A549 (cell line): ENCODE measurements around the gene KANSL1. TPM values are rescaled to one million over a fixed set of nuclear protein-coding genes. Genes with fewer than 3 reads are reported as not detected.

Experiments
- ATAC-seq, 2 experiments: fragments of 200-7000 bp in 1 of 2; fragments of >200 bp in 1 of 2; cut with Nextera tagmentation in 1 of 2; cut with Tn5 transposase in 1 of 2; 3 replicates each; pipeline versions ENCODE4 v1.8.0 to v1.9.1; 2018 to 2020; ENCODE audit warnings: mild to moderate bottlenecking in 1 of 2, moderate library complexity in 1 of 2
- CTCF ChIA-PET: fragments of 300-600 bp; sonication (Branson Sonifier 250); formaldehyde crosslinking; extraction: SDS; loops from one replicate; lab custom pipeline; 2021; ENCODE audit warnings: antibody characterized with exemption, inconsistent platforms; lab: Yijun Ruan, JAX
- POLR2A ChIA-PET: fragments of 350-600 bp; formaldehyde crosslinking; extraction: SDS; loops from one replicate; lab custom pipeline; 2021; ENCODE audit warnings: antibody characterized with exemption, inconsistent platforms; lab: Yijun Ruan, JAX
- DNase-seq, 2 experiments: peaks; one replicate each; pipeline versions ENCODE4 v3.0.0 to v3.0.0-alpha.2; 2011 to 2016; ENCODE audit warnings: low read depth in 1 of 2, low spot score in 1 of 2
- FAIRE-seq: peaks from 2 replicates; lab custom pipeline; 2011; peaks lifted over from hg19 to GRCh38; lab: Jason Lieb, UNC
- H3K27ac ChIP-seq, 2 experiments: fragments of >200 bp; sonication (Bioruptor Twin); formaldehyde crosslinking; 3 replicates each; pipeline ENCODE4 v1.5.1; 2016 to 2017
- H3K4me1 ChIP-seq: fragments of >200 bp; sonication (Bioruptor Twin); formaldehyde crosslinking; 3 replicates; pipeline ENCODE4 v1.6.1; 2016
- H3K4me2 ChIP-seq: fragments of >200 bp; sonication (Bioruptor Twin); formaldehyde crosslinking; 3 replicates; pipeline ENCODE4 v1.6.1; 2016
- H3K4me3 ChIP-seq: fragments of >200 bp; sonication (Bioruptor Twin); formaldehyde crosslinking; 3 replicates; pipeline ENCODE4 v1.5.1; 2016
- H3K9me3 ChIP-seq: fragments of >200 bp; sonication (Bioruptor Twin); formaldehyde crosslinking; 3 replicates; pipeline ENCODE4 v1.6.1; 2016
- BHLHE40 ChIP-seq: IDR thresholded peaks from 2 replicates; pipeline ENCODE4 v1.6.1; 2012; ENCODE audit warnings: low read depth, low read length, inconsistent platforms
- CBX8 ChIP-seq: fragments of 200-600 bp; sonication (generic); IDR thresholded peaks from 2 replicates; pipeline ENCODE4 v1.6.1; 2016
- CHD2 ChIP-seq: fragments of 150-350 bp; IDR thresholded peaks from 2 replicates; pipeline ENCODE4 v1.6.1; 2014; ENCODE audit warnings: low read length; ENCODE audit not compliant: partially characterized antibody
- CHD4 ChIP-seq: fragments of 200-600 bp; sonication (generic); IDR thresholded peaks from 2 replicates; pipeline ENCODE4 v1.6.1; 2016; ENCODE audit warnings: antibody characterized with exemption, mild to moderate bottlenecking, borderline replicate concordance
- EP300 ChIP-seq, 2 experiments: fragments of >200 bp; sonication (Bioruptor Twin); formaldehyde crosslinking; IDR thresholded peaks; 2 replicates in 1 of 2; 3 replicates in 1 of 2; pipeline ENCODE4 v1.6.1; 2016 to 2017
- FOSB ChIP-seq: fragments of 250-450 bp; sonication (Bioruptor Pico); IDR thresholded peaks from 2 replicates; pipeline ENCODE4 v1.5.0; 2020; ENCODE audit warnings: mild to moderate bottlenecking, moderate library complexity
- FOSL2 ChIP-seq, 2 experiments: fragments of 450-650 bp in 1 of 2; fragments of >200 bp in 1 of 2; sonication (Bioruptor Twin) in 1 of 2; formaldehyde crosslinking; IDR thresholded peaks; 2 replicates each; pipeline versions ENCODE4 v1.5.0 to v1.6.1; 2016 to 2020; ENCODE audit warnings: mild to moderate bottlenecking in 1 of 2, moderate library complexity in 1 of 2
- FOXS1 ChIP-seq: fragments of 250-450 bp; sonication (Bioruptor Pico); IDR thresholded peaks from 2 replicates; pipeline ENCODE4 v1.5.0; 2020; ENCODE audit warnings: mild to moderate bottlenecking, moderate library complexity
- GATA3 ChIP-seq: IDR thresholded peaks from 2 replicates; pipeline ENCODE4 v1.6.1; 2012; ENCODE audit warnings: borderline replicate concordance
- HEYL ChIP-seq: fragments of 250-450 bp; sonication (Bioruptor Pico); IDR thresholded peaks from 2 replicates; pipeline ENCODE4 v1.8.0; 2021; ENCODE audit warnings: mild to moderate bottlenecking, moderate library complexity
- HOXB13 ChIP-seq: fragments of 250-450 bp; sonication (Bioruptor Pico); IDR thresholded peaks from 2 replicates; pipeline ENCODE4 v1.5.0; 2020; ENCODE audit warnings: low read depth, mild to moderate bottlenecking, moderate library complexity
- HOXB5 ChIP-seq: fragments of 250-450 bp; sonication (Bioruptor Pico); IDR thresholded peaks from 2 replicates; pipeline ENCODE4 v1.5.0; 2020; ENCODE audit warnings: mild to moderate bottlenecking, moderate library complexity
- JUN ChIP-seq, 2 experiments: fragments of >200 bp; sonication (Bioruptor Twin); formaldehyde crosslinking; IDR thresholded peaks; 2 replicates in 1 of 2; 3 replicates in 1 of 2; pipeline ENCODE4 v1.6.1; 2016 to 2017
- JUNB ChIP-seq: fragments of >200 bp; sonication (Bioruptor Twin); formaldehyde crosslinking; IDR thresholded peaks from 2 replicates; pipeline ENCODE4 v1.6.1; 2016
- KDM1A ChIP-seq: fragments of 200-600 bp; sonication (generic); IDR thresholded peaks from 2 replicates; pipeline ENCODE4 v1.6.1; 2016; ENCODE audit warnings: low read depth, mild to moderate bottlenecking
- MAFK ChIP-seq: fragments of 450-650 bp; IDR thresholded peaks from 2 replicates; pipeline ENCODE4 v1.6.1; 2014; ENCODE audit not compliant: partially characterized antibody
- MAZ ChIP-seq: fragments of 150-350 bp; IDR thresholded peaks from 2 replicates; pipeline ENCODE4 v1.6.1; 2014; ENCODE audit warnings: antibody characterized with exemption, low read depth, low read length, borderline replicate concordance
- MYC ChIP-seq: IDR thresholded peaks from 2 replicates; pipeline ENCODE4 v1.6.1; 2012; ENCODE audit warnings: mild to moderate bottlenecking, inconsistent platforms, low read length, improper control_type of control experiment, borderline replicate concordance
- NFE2L2 ChIP-seq: fragments of 150-350 bp; conservative IDR thresholded peaks from 2 replicates; pipeline ENCODE4 v1.6.1; 2014; ENCODE audit warnings: low read length
- RCOR1 ChIP-seq: fragments of 150-350 bp; IDR thresholded peaks from 2 replicates; pipeline ENCODE4 v1.6.1; 2014; ENCODE audit warnings: antibody characterized with exemption, low read length, low read depth
- RNF2 ChIP-seq: fragments of 200-600 bp; sonication (generic); IDR thresholded peaks from 2 replicates; pipeline ENCODE4 v1.6.1; 2016; ENCODE audit warnings: low read depth, mild to moderate bottlenecking, antibody characterized with exemption, moderate library complexity, borderline replicate concordance
- SREBF2 ChIP-seq: fragments of 450-650 bp; IDR thresholded peaks from 2 replicates; pipeline ENCODE4 v1.6.1; 2014; ENCODE audit warnings: mild to moderate bottlenecking, moderate library complexity
- ZNF302 ChIP-seq: fragments of 250-450 bp; sonication (Bioruptor Pico); IDR thresholded peaks from 2 replicates; pipeline ENCODE4 v1.9.0; 2021; ENCODE audit warnings: inconsistent platforms, mild to moderate bottlenecking, moderate library complexity
- WGBS: methylation state at CpG from one replicate; pipeline ENCODE4 v1.1.6; 2017; ENCODE audit errors: missing lambda C conversion rate; 5-methylcytosine and 5-hydroxymethylcytosine counted together
- polyA plus RNA-seq, 4 experiments: library from polyadenylated mRNA; depleted of rRNA in 3 of 4; stranded (reverse); fragments of >200 nt; fragmentation: RNase III in 1 of 4; extraction: RNeasy Plus Mini Kit Qiagen cat#74134 plus additional on column Dnase treatment in 1 of 4; gene quantifications; 2 replicates in 3 of 4; 3 replicates in 1 of 4; pipeline ENCODE4 v1.2.3, GENCODE V29; 2011 to 2017
- TF ChIP-seq, protein P1 (sequence below): fragments of 150-350 bp; IDR thresholded peaks from 2 replicates; pipeline ENCODE4 v1.6.1; 2014; ENCODE audit warnings: low read depth, mild to moderate bottlenecking, low read length
- TF ChIP-seq, protein P2 (sequence below): fragments of >200 bp; sonication (Bioruptor Twin); formaldehyde crosslinking; IDR thresholded peaks from 2 replicates; pipeline ENCODE4 v1.6.1; 2016

KANSL1 gene
- polyA plus RNA-seq, 2 of the 4 experiments (the other 2 are of a cell fraction), result 22.6 to 27.9 TPM

DNA sequence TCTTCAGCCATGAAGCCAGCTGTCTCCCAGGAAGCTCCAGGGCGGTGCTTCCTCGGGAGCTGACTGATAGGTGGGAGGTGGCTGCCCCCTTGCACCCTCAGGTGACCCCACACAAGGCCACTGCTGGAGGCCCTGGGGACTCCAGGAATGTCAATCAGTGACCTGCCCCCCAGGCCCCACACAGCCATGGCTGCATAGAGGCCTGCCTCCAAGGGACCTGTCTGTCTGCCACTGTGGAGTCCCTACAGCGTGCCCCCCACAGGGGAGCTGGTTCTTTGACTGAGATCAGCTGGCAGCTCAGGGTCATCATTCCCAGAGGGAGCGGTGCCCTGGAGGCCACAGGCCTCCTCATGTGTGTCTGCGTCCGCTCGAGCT is 180.1 kb downstream of the KANSL1 start:
- no peak for DNase-seq
- CTCF ChIA-PET, result interaction anchor here (0.6 to 13.0 kb wide), 15 partner anchors 8 to 220 kb away, joined by 3 to 127 read pairs (median 4); partner anchors contain the start of gene KANSL1
- H3K4me2 ChIP-seq, result no peak overlapping the region
- ATAC-seq, result no peak
- FAIRE-seq, result no peak
- H3K4me1 ChIP-seq, result peaks cover 8% of the 10 kb centered on the region; the same call in 2 of the 3 replicates
- no peaks in the 10 kb centered on the region for H3K9me3 ChIP-seq
- H3K27ac ChIP-seq, result no peak overlapping the region
- WGBS, result 79% methylated on average over 7 of the region's 7 CpGs
- TF ChIP-seq CHD2 (no peak), FOXS1 (CRISPR knock-in tag) (no peak), RNF2 (no peak), JUNB (no peak), BHLHE40 (no peak), FOSL2 (IDR thresholded peaks at IDR 0.05) (no peak), FOSL2 (CRISPR knock-in tag; IDR thresholded peaks at IDR 0.05) (no peak), ZNF302 (no peak), CHD4 (no peak)
- POLR2A ChIA-PET, result no interaction called here
- H3K4me3 ChIP-seq, result no peak overlapping the region

DNA sequence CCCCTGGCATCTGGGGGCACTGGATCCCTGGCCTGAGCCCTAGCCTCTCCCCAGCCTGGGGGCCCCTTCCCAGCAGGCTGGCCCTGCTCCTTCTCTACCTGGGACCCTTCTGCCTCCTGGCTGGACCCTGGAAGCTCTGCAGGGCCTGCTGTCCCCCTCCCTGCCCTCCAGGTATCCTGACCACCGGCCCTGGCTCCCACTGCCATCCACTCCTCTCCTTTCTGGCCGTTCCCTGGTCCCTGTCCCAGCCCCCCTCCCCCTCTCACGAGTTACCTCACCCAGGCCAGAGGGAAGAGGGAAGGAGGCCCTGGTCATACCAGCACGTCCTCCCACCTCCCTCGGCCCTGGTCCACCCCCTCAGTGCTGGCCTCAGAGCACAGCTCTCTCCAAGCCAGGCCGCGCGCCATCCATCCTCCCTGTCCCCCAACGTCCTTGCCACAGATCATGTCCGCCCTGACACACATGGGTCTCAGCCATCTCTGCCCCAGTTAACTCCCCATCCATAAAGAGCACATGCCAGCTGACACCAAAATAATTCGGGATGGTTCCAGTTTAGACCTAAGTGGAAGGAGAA is 180.6 kb downstream of the KANSL1 start:
- no peak overlapping the region for H3K4me3 ChIP-seq
- H3K27ac ChIP-seq, result no peak overlapping the region
- WGBS, result 69% methylated on average over 10 of the region's 11 CpGs
- TF ChIP-seq MAZ (no peak), GATA3 (no peak), JUNB (no peak), HEYL (CRISPR knock-in tag) (no peak), MAFK (no peak)
- peaks cover 8% of the 10 kb centered on the region; the same call in 2 of the 3 replicates for H3K4me1 ChIP-seq
- DNase-seq, result no peak
- no peak overlapping the region for H3K4me2 ChIP-seq
- POLR2A ChIA-PET, result no interaction called here
- no peak for FAIRE-seq
- ATAC-seq, result no peak
- CTCF ChIA-PET, result interaction anchor here (0.8 to 13.0 kb wide), 14 partner anchors 8 to 202 kb away, joined by 3 to 127 read pairs (median 6); no protein-coding TSS in a partner anchor
- H3K9me3 ChIP-seq, result no peaks in the 10 kb centered on the region

DNA sequence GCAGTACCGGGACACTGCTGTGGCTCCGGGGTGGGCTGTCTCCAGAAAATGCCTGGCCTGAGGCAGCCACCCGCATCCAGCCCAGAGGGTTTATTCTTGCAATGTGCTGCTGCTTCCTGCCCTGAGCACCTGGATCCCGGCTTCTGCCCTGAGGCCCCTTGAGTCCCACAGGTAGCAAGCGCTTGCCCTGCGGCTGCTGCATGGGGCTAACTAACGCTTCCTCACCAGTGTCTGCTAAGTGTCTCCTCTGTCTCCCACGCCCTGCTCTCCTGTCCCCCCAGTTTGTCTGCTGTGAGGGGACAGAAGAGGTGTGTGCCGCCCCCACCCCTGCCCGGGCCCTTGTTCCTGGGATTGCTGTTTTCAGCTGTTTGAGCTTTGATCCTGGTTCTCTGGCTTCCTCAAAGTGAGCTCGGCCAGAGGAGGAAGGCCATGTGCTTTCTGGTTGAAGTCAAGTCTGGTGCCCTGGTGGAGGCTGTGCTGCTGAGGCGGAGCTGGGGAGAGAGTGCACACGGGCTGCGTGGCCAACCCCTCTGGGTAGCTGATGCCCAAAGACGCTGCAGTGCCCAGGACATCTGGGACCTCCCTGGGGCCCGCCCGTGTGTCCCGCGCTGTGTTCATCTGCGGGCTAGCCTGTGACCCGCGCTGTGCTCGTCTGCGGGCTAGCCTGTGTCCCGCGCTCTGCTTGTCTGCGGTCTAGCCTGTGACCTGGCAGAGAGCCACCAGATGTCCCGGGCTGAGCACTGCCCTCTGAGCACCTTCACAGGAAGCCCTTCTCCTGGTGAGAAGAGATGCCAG is 181.3 kb downstream of the KANSL1 start:
- no peaks in the 10 kb centered on the region for H3K9me3 ChIP-seq
- FAIRE-seq (no peak), DNase-seq (no peak), ATAC-seq (no peak)
- POLR2A ChIA-PET, result no interaction called here
- TF ChIP-seq EP300 (IDR thresholded peaks at IDR 0.05) (no peak), NFE2L2 (no peak), CBX8 (no peak), JUN (IDR thresholded peaks at IDR 0.05) (no peak), SREBF2 (no peak), HOXB13 (CRISPR knock-in tag) (no peak), FOSB (CRISPR knock-in tag) (no peak), ZNF302 (no peak), KDM1A (no peak), MYC (no peak), HOXB5 (CRISPR knock-in tag) (no peak), RCOR1 (no peak)
- TF ChIP-seq, protein P1, sequence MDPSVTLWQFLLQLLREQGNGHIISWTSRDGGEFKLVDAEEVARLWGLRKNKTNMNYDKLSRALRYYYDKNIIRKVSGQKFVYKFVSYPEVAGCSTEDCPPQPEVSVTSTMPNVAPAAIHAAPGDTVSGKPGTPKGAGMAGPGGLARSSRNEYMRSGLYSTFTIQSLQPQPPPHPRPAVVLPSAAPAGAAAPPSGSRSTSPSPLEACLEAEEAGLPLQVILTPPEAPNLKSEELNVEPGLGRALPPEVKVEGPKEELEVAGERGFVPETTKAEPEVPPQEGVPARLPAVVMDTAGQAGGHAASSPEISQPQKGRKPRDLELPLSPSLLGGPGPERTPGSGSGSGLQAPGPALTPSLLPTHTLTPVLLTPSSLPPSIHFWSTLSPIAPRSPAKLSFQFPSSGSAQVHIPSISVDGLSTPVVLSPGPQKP, result no peak
- TF ChIP-seq, protein P2, sequence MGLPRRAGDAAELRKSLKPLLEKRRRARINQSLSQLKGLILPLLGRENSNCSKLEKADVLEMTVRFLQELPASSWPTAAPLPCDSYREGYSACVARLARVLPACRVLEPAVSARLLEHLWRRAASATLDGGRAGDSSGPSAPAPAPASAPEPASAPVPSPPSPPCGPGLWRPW, result no peak
- no peak overlapping the region for H3K4me2 ChIP-seq
- H3K4me3 ChIP-seq, result no peak overlapping the region
- peaks cover 8% of the 10 kb centered on the region; the same call in 2 of the 3 replicates for H3K4me1 ChIP-seq
- no peak overlapping the region for H3K27ac ChIP-seq
- CTCF ChIA-PET, result interaction anchor here (0.7 to 13.0 kb wide), 17 partner anchors 9 to 256 kb away, joined by 3 to 127 read pairs (median 6); partner anchors contain the start of gene KANSL1
- WGBS, result 83% methylated on average over 27 of the region's 28 CpGs
